ENCODE measurements around the gene ANKRD44. TPM values are rescaled to one million over a fixed set of nuclear protein-coding genes. Genes with fewer than 3 reads are reported as not detected.

Gene ANKRD44
- total and polyA plus RNA-seq, 2 experiments from 2014 or later = 2.9 to 4.9 TPM

DNA sequence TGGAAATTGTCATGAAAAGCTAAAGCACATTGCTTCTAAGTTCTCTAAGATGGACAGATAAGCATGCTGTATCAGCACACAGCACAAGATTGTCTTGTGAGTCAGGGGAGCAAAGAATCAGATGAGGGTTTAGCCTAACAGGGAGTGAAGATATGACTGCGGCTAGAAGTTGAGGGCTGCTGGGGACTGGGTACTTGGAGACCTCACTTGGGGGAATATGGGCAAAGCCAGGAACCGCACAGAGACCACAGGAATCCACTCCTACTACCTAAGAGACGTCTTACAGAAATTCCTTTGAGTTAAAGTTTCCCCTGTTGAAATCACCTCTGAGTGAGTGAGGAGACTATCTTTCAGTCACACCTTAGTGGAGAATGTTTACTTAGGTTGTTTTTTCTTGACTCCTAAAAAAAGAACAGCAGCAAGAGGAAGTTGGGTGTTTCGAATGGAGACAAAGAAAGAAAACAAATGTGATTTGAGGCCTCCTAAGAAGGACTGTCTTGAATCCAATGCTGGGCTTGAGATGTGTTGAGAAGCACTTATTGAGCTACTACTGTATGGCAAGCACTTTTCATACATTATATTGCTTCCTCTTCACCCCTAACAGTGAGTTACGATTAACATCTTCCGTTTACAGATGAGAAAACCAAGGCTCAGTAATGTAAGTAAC lies 100.7 kb downstream of the ANKRD44 start:
- Histone ChIP-seq H3K4me1 (ENCODE audit: insufficient read depth) (peaks cover 13% of the 10 kb centered on the region), H3K9ac (no peak overlapping the region), H2AFZ (no peak overlapping the region), H3K4me2 (ENCODE audit: unreplicated experiment) (no peak overlapping the region), H3K9me2 (ENCODE audit: insufficient read depth) (no peaks in the 10 kb centered on the region), H3K9me3 (ENCODE audit: low read depth) (no peaks in the 10 kb centered on the region), H3K4me3 (no peak overlapping the region), H3K27ac (no peak overlapping the region), H3F3A (ENCODE audit: insufficient read depth) (no peaks in the 10 kb centered on the region), H3K27me3 (replicated peaks; ENCODE audit: insufficient read depth) (no peaks in the 10 kb centered on the region), H4K20me1 (ENCODE audit: insufficient read depth) (no peaks in the 10 kb centered on the region), H3K36me3 (ENCODE audit: low read depth) (no peaks in the 10 kb centered on the region), H3K79me2 (ENCODE audit: insufficient read depth) (no peaks in the 10 kb centered on the region)
- in situ Hi-C loops (cut with MboI) = loop anchor here (10.0 kb wide), 1 partner anchor 85 kb away; no protein-coding TSS in a partner anchor
- WGBS, 2 experiments (ENCODE audit: low coverage in 1 of 2, low lambda C conversion rate in 2 of 2, missing lambda C conversion rate in 2 of 2) = 95 to 97% methylated on average over 6 of the region's 6 CpGs
- no peak for DNase-seq
- no peak for TF ChIP-seq EZH2 (IDR thresholded peaks at IDR 0.05; ENCODE audit: insufficient read depth, poor library complexity, severe bottlenecking)
- TF ChIP-seq EZH2phosphoT487 (IDR thresholded peaks at IDR 0.05; ENCODE audit: insufficient read depth, low read depth) = no peak

DNA sequence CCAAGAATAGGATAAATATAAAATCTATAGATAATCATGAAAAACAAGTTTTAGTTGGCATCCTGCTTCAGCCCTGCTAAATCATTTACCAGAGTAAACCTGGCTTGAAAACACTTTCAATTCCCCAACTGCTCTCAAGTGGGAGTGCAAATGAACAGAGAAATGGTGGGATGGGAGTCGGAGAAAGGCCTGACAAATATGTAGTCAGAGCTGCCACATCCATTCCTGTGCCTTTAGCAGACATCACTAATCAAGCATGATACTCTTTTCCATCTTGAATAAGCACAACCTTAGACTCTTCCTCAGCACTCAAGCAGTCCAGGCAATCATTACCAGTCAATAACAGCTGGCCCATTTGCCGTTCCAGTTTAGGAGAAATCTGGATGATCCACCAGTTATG lies 101.3 kb downstream of the ANKRD44 start:
- Histone ChIP-seq H2AFZ (no peak overlapping the region), H3K27me3 (replicated peaks; ENCODE audit: insufficient read depth) (no peaks in the 10 kb centered on the region), H3K4me3 (no peak overlapping the region), H3K36me3 (ENCODE audit: low read depth) (no peaks in the 10 kb centered on the region), H3F3A (ENCODE audit: insufficient read depth) (no peaks in the 10 kb centered on the region), H3K27ac (no peak overlapping the region), H3K79me2 (ENCODE audit: insufficient read depth) (no peaks in the 10 kb centered on the region), H3K4me1 (ENCODE audit: insufficient read depth) (peaks cover 19% of the 10 kb centered on the region), H3K9me2 (ENCODE audit: insufficient read depth) (no peaks in the 10 kb centered on the region), H3K4me2 (ENCODE audit: unreplicated experiment) (no peak overlapping the region), H3K9ac (no peak overlapping the region), H4K20me1 (ENCODE audit: insufficient read depth) (no peaks in the 10 kb centered on the region), H3K9me3 (ENCODE audit: low read depth) (no peaks in the 10 kb centered on the region)
- 61 to 62% methylated on average over 2 of the region's 2 CpGs for WGBS, 2 experiments (ENCODE audit: low coverage in 1 of 2, low lambda C conversion rate in 2 of 2, missing lambda C conversion rate in 2 of 2)
- DNase-seq = no peak
- in situ Hi-C loops (cut with MboI) = loop anchor here (10.0 kb wide), 1 partner anchor 86 kb away; no protein-coding TSS in a partner anchor
- no peak for TF ChIP-seq EZH2 (IDR thresholded peaks at IDR 0.05; ENCODE audit: insufficient read depth, poor library complexity, severe bottlenecking)

- 19% methylated on average over 3 of the region's 3 CpGs for WGBS, 2 experiments (ENCODE audit: low coverage in 1 of 2, low lambda C conversion rate in 2 of 2, missing lambda C conversion rate in 2 of 2)
- no peak overlapping the region for H3K27ac ChIP-seq
- DNase-seq = peak; percentile 14
Measured at GRCh38 chr2:197208841-197209240, 101.7 kb downstream of the ANKRD44 start.

DNA sequence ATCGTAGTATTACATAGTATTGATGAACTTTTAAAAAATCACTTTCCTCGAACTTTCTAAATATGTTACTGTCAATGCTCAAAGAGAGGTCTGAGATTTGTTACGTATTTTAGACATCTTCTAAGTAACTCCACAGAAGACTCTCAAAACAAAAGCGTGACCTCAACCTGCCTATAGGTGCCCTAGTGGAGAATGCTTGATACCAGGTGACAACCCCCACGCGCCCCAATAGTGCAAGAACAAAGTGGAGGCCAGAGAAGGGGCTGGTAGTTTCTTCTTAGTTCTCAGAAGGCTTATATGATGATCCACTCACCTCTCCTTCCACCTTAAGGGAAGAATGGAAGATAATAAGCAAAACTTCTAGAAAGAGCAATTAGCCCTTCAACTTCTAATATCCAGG lies 102.6 kb downstream of the ANKRD44 start:
- Histone ChIP-seq H3K4me1 (ENCODE audit: insufficient read depth) (peaks cover 19% of the 10 kb centered on the region), H3K36me3 (ENCODE audit: low read depth) (no peaks in the 10 kb centered on the region), H3K27ac (no peak overlapping the region), H3K4me2 (ENCODE audit: unreplicated experiment) (no peak overlapping the region), H2AFZ (no peak overlapping the region), H3K79me2 (ENCODE audit: insufficient read depth) (no peaks in the 10 kb centered on the region), H3K27me3 (replicated peaks; ENCODE audit: insufficient read depth) (no peaks in the 10 kb centered on the region), H3K9me3 (ENCODE audit: low read depth) (no peaks in the 10 kb centered on the region), H3K4me3 (no peak overlapping the region), H3K9ac (no peak overlapping the region), H3F3A (ENCODE audit: insufficient read depth) (no peaks in the 10 kb centered on the region), H4K20me1 (ENCODE audit: insufficient read depth) (no peaks in the 10 kb centered on the region), H3K9me2 (ENCODE audit: insufficient read depth) (no peaks in the 10 kb centered on the region)
- no peak for TF ChIP-seq EZH2 (IDR thresholded peaks at IDR 0.05; ENCODE audit: insufficient read depth, poor library complexity, severe bottlenecking)
- TF ChIP-seq EZH2phosphoT487 (IDR thresholded peaks at IDR 0.05; ENCODE audit: insufficient read depth, low read depth) = no peak
- in situ Hi-C loops (cut with MboI) = loop anchor here (10.0 kb wide), 1 partner anchor 87 kb away; no protein-coding TSS in a partner anchor
- 74 to 77% methylated on average over 6 of the region's 6 CpGs for WGBS, 2 experiments (ENCODE audit: low coverage in 1 of 2, low lambda C conversion rate in 2 of 2, missing lambda C conversion rate in 2 of 2)
- DNase-seq = no peak

More at GRCh38 chr2:197208841-197209240, 101.7 kb downstream of the ANKRD44 start:
- no peaks in the 10 kb centered on the region for H3K79me2 ChIP-seq (ENCODE audit: insufficient read depth)
- TF ChIP-seq EZH2 (IDR thresholded peaks at IDR 0.05; ENCODE audit: insufficient read depth, poor library complexity, severe bottlenecking) (no peak), EZH2phosphoT487 (IDR thresholded peaks at IDR 0.05; ENCODE audit: insufficient read depth, low read depth) (no peak)
- H3K4me1 ChIP-seq (ENCODE audit: insufficient read depth) = peaks cover 19% of the 10 kb centered on the region
- no peaks in the 10 kb centered on the region for H3K9me3 ChIP-seq (ENCODE audit: low read depth)
- H3F3A ChIP-seq (ENCODE audit: insufficient read depth) = no peaks in the 10 kb centered on the region
- H2AFZ ChIP-seq = no peak overlapping the region
- no peaks in the 10 kb centered on the region for H3K9me2 ChIP-seq (ENCODE audit: insufficient read depth)
- no peak overlapping the region for H3K9ac ChIP-seq
- in situ Hi-C loops (cut with MboI) = loop anchor here (10.0 kb wide), 1 partner anchor 86 kb away; no protein-coding TSS in a partner anchor
- H3K4me2 ChIP-seq (ENCODE audit: unreplicated experiment) = no peak overlapping the region
- no peaks in the 10 kb centered on the region for H4K20me1 ChIP-seq (ENCODE audit: insufficient read depth)
- H3K36me3 ChIP-seq (ENCODE audit: low read depth) = no peaks in the 10 kb centered on the region
- no peaks in the 10 kb centered on the region for H3K27me3 ChIP-seq (replicated peaks; ENCODE audit: insufficient read depth)
- H3K4me3 ChIP-seq = no peak overlapping the region
